B cell (primary cell): ENCODE data around the gene WFDC1. TPM values are rescaled to one million over a fixed set of nuclear protein-coding genes. Genes with fewer than 3 reads are reported as not detected.

Source experiments
- ATAC-seq: fragments of 200-7000 bp; cut with Tn5 transposase; one replicate; pipeline ENCODE4 v1.10.0; 2021; ENCODE audit warnings: low read depth, mild to moderate bottlenecking, moderate number of reproducible peaks, moderate library complexity
- CTCF ChIA-PET: fragments of 350-600 bp; sonication (Branson Sonifier 250); formaldehyde crosslinking; loops from one replicate; lab custom pipeline; 2021; ENCODE audit warnings: antibody characterized with exemption, inconsistent platforms; lab: Charles Lee
- POLR2A ChIA-PET: fragments of 350-600 bp; sonication (Branson Sonifier 250); formaldehyde crosslinking; loops from one replicate; lab custom pipeline; 2021; ENCODE audit warnings: antibody characterized with exemption; lab: Charles Lee
- DNase-seq: peaks from one replicate; pipeline ENCODE4 v3.0.0; 2013
- H2AFZ ChIP-seq: 2 replicates; pipeline ENCODE4 v1.6.1; 2012; ENCODE audit warnings: mild to moderate bottlenecking, low read depth, low read length; ENCODE audit not compliant: insufficient read depth, poor library complexity, severe bottlenecking
- H3K27ac ChIP-seq, 2 donors: 1 replicate in 1 of 2; 2 replicates in 1 of 2; pipeline ENCODE4 v1.5.1; 2012 to 2013; ENCODE audit warnings: low read length in 2 of 2, mild to moderate bottlenecking in 2 of 2, moderate library complexity in 1 of 2
- H3K27me3 ChIP-seq, 4 experiments: fragments of 200-600 bp in 1 of 4; sonication (generic) in 1 of 4; replicated peaks in 1 of 4; 1 replicate in 2 of 4; 2 replicates in 2 of 4; pipeline versions ENCODE4 v1.6.1 to v1.7.0; 2013 to 2016; ENCODE audit warnings: low read length in 3 of 4, mild to moderate bottlenecking in 2 of 4, mixed read lengths in 1 of 4, moderate library complexity in 1 of 4; ENCODE audit not compliant: insufficient read depth in 4 of 4, control insufficient read depth in 3 of 4; ENCODE audit errors: control extremely low read depth in 1 of 4
- H3K36me3 ChIP-seq, 2 experiments: replicated peaks in 1 of 2; 1 replicate in 1 of 2; 2 replicates in 1 of 2; pipeline versions ENCODE4 v1.6.1 to v1.7.1; 2013; ENCODE audit warnings: low read length in 1 of 2; ENCODE audit not compliant: insufficient read depth in 2 of 2, control insufficient read depth in 1 of 2; ENCODE audit errors: control extremely low read depth in 1 of 2, extremely low read depth in 1 of 2
- H3K4me1 ChIP-seq, 2 donors: fragments of 200-600 bp in 1 of 2; sonication (generic) in 1 of 2; 1 replicate in 1 of 2; 2 replicates in 1 of 2; pipeline versions ENCODE4 v1.5.1 to v1.6.1; 2013 to 2017; ENCODE audit warnings: low read length in 2 of 2; ENCODE audit not compliant: control insufficient read depth in 2 of 2, insufficient read depth in 2 of 2
- H3K4me2 ChIP-seq: replicated peaks from 2 replicates; pipeline ENCODE3; 2012; ENCODE audit warnings: mild to moderate bottlenecking, low read depth, low read length; ENCODE audit not compliant: poor library complexity, severe bottlenecking
- H3K4me3 ChIP-seq, 5 experiments: fragments of 200-600 bp in 1 of 5; sonication (generic) in 1 of 5; 1 replicate in 3 of 5; 2 replicates in 2 of 5; pipeline versions ENCODE4 v1.5.1 to v1.7.0; 2011 to 2016; ENCODE audit warnings: low read length in 4 of 5, mild to moderate bottlenecking in 4 of 5, low read depth in 2 of 5, control low read depth in 1 of 5, moderate library complexity in 1 of 5; ENCODE audit not compliant: insufficient read depth in 1 of 5; ENCODE audit errors: control extremely low read depth in 1 of 5, extremely low read depth in 1 of 5
- H3K79me2 ChIP-seq: fragments of 200-600 bp; sonication (generic); one replicate; pipeline ENCODE4 v1.6.0; 2016; ENCODE audit warnings: low read length; ENCODE audit not compliant: control insufficient read depth, insufficient read depth
- H3K9ac ChIP-seq: fragments of 200-600 bp; sonication (generic); 2 replicates; pipeline ENCODE4 v1.6.1; 2017; ENCODE audit warnings: mild to moderate bottlenecking, low read length, moderate library complexity
- H3K9me3 ChIP-seq, 3 donors: one replicate each; pipeline versions ENCODE4 v1.6.1 to v1.7.1; 2013; ENCODE audit warnings: low read length in 2 of 3; ENCODE audit not compliant: control insufficient read depth in 2 of 3, insufficient read depth in 1 of 3; ENCODE audit errors: control extremely low read depth in 1 of 3
- H4K20me1 ChIP-seq: 2 replicates; pipeline ENCODE4 v1.6.0; 2012; ENCODE audit warnings: mild to moderate bottlenecking, low read length; ENCODE audit not compliant: insufficient read depth, control insufficient read depth, poor library complexity, severe bottlenecking
- H3K27ac Mint-ChIP-seq: one replicate; pipeline ENCODE4 v1.8.0; 2021; ENCODE audit warnings: mixed read lengths
- H3K27me3 Mint-ChIP-seq: one replicate; pipeline ENCODE4 v1.8.0; 2021; ENCODE audit warnings: mixed read lengths
- H3K4me1 Mint-ChIP-seq: one replicate; pipeline ENCODE4 v1.8.0; 2021; ENCODE audit warnings: mixed read lengths
- H3K4me3 Mint-ChIP-seq: one replicate; pipeline ENCODE4 v1.8.0; 2021; ENCODE audit warnings: mixed read lengths
- H3K9me3 Mint-ChIP-seq: one replicate; pipeline ENCODE4 v1.8.0; 2022; ENCODE audit warnings: mixed read lengths; ENCODE audit not compliant: insufficient read depth
- CTCF ChIP-seq: fragments of 200-600 bp; IDR thresholded peaks from one replicate; pipeline ENCODE4 v1.8.0; 2022; ENCODE audit warnings: antibody characterized with exemption, mild to moderate bottlenecking
- EZH2 ChIP-seq: IDR thresholded peaks from 2 replicates; pipeline ENCODE4 v1.6.1; 2012; ENCODE audit warnings: borderline replicate concordance, low read depth, mild to moderate bottlenecking, moderate library complexity, low read length; ENCODE audit not compliant: insufficient read depth, poor library complexity, severe bottlenecking
- WGBS: methylation state at CpG from one replicate; pipeline ENCODE4 v1.1.5; 2013; ENCODE audit warnings: missing lambda C conversion rate; ENCODE audit not compliant: insufficient coverage; 5-methylcytosine and 5-hydroxymethylcytosine counted together
- intact Hi-C: fragments of 100-400 bp; cut with micrococcal nuclease; formaldehyde crosslinking; loops from one replicate; pipeline ENCODE4 v1.10.0; 2022
- polyA plus RNA-seq: library from polyadenylated mRNA; depleted of rRNA; stranded (reverse); fragments of >200 nt; gene quantifications from 2 replicates; pipeline ENCODE4 v1.2.3, GENCODE V29; 2012
- small RNA-seq: library from RNA; depleted of rRNA; stranded (forward); fragments of <200 nt; gene quantifications from one replicate; pipeline ENCODE3, GENCODE V24; 2012; ENCODE audit warnings: low replicate concordance, low read depth; ENCODE audit not compliant: insufficient read length
- total RNA-seq, 2 donors: library from RNA; stranded (reverse); fragments of 120-200 nt in 1 of 2; gene quantifications; 1 replicate in 1 of 2; 2 replicates in 1 of 2; pipeline versions ENCODE4 v1.2.3 to v1.2.4, GENCODE V29; 2013 to 2022

The WFDC1 gene
- total and polyA plus RNA-seq, 2 donors (not counting 1 experiment from before 2014, with no cell fraction given) = not detected

GRCh38 chr16:84379008-84379708 lies 84.5 kb downstream of the WFDC1 start:
- Histone ChIP-seq H3K79me2 (no peaks in the 10 kb centered on the region), H3K9me3 (peaks cover 0 to 14% (median 0%) of the 10 kb centered on the region in 3 donors), H3K27ac (no peak overlapping the region), H4K20me1 (no peaks in the 10 kb centered on the region), H2AFZ (no peak overlapping the region), H3K4me2 (no peak overlapping the region), H3K36me3 (no peaks in the 10 kb centered on the region), H3K4me3 (no peak overlapping the region), H3K9ac (no peak overlapping the region), H3K4me1 (no peaks in the 10 kb centered on the region), H3K27me3 (peaks cover 0 to 5% (median 0%) of the 10 kb centered on the region in 4 experiments)
- DNase-seq = no peak
- intact Hi-C loops = no loop called here
- WGBS = 90% methylated on average over 10 of the region's 11 CpGs
- peaks cover 18% of the 10 kb centered on the region for H3K27me3 Mint-ChIP-seq
- H3K27ac Mint-ChIP-seq = no peak overlapping the region
- H3K4me1 Mint-ChIP-seq = peaks cover 2% of the 10 kb centered on the region
- no peak for TF ChIP-seq EZH2
- TF ChIP-seq CTCF = no peak
- POLR2A ChIA-PET = no interaction called here
- CTCF ChIA-PET = no interaction called here
- no peak overlapping the region for H3K4me3 Mint-ChIP-seq
- no peaks in the 10 kb centered on the region for H3K9me3 Mint-ChIP-seq
- ATAC-seq = no peak

Small RNAs within 50 kb of the gene (small RNA-seq; reads per million reads assigned to genes)
- not detected for gene RNA5SP433

Other genes starting within 250 kb of the WFDC1 start
- gene MBTPS1, start 177.9 kb upstream of the WFDC1 start, total RNA-seq = 119 and 120 TPM in 2 replicates
- gene MBTPS1, start 177.9 kb upstream of the WFDC1 start, polyA plus RNA-seq = 85.9 and 105 TPM in 2 replicates
- 30.8 and 40.2 TPM in 2 replicates for gene HSDL1, start 149.7 kb upstream of the WFDC1 start, total RNA-seq
- gene HSDL1, start 149.7 kb upstream of the WFDC1 start, polyA plus RNA-seq = 12.4 and 16.4 TPM in 2 replicates
- gene DNAAF1, start 149.6 kb upstream of the WFDC1 start, total RNA-seq = 0.29 and 0.30 TPM in 2 replicates
- 0.13 and 0.24 TPM in 2 replicates for gene DNAAF1, start 149.6 kb upstream of the WFDC1 start, polyA plus RNA-seq
- 110 and 115 TPM in 2 replicates for gene TAF1C, start 107.8 kb upstream of the WFDC1 start, total RNA-seq
- gene TAF1C, start 107.8 kb upstream of the WFDC1 start, polyA plus RNA-seq = 125 and 177 TPM in 2 replicates
- 0.29 TPM in 1 of 2 replicates, not detected in the other for gene ADAD2, start 103.7 kb upstream of the WFDC1 start, total RNA-seq
- 0.06 and 0.14 TPM in 2 replicates for gene ADAD2, start 103.7 kb upstream of the WFDC1 start, polyA plus RNA-seq
- not detected in 2 replicates for gene KCNG4, start 54.9 kb upstream of the WFDC1 start, total RNA-seq
- gene KCNG4, start 54.9 kb upstream of the WFDC1 start, polyA plus RNA-seq = not detected in 2 replicates
- not detected in 2 replicates for gene ATP2C2, start 73.7 kb downstream of the WFDC1 start, total RNA-seq
- gene ATP2C2, start 73.7 kb downstream of the WFDC1 start, polyA plus RNA-seq = 0.06 TPM in 1 of 2 replicates, not detected in the other
- 19.3 and 23.0 TPM in 2 replicates for gene MEAK7, start 209.8 kb downstream of the WFDC1 start, total RNA-seq
- gene MEAK7, start 209.8 kb downstream of the WFDC1 start, polyA plus RNA-seq = 1.8 and 3.9 TPM in 2 replicates